Endothelial cell (in vitro differentiated cells): Measurements from ENCODE around the gene RASGRP1. TPM values are rescaled to one million over a fixed set of nuclear protein-coding genes. Genes with fewer than 3 reads are reported as not detected.

Experiments
- DNase-seq: peaks from one replicate; pipeline ENCODE4 v3.0.0; 2021; ENCODE audit warnings: low spot score
- H3K27ac Mint-ChIP-seq: one replicate; pipeline ENCODE4 v1.8.0; 2021; ENCODE audit warnings: mixed read lengths, inconsistent platforms; ENCODE audit not compliant: unreplicated experiment
- H3K27me3 Mint-ChIP-seq: one replicate; pipeline ENCODE4 v1.8.0; 2021; ENCODE audit warnings: mild to moderate bottlenecking, moderate library complexity, mixed read lengths, inconsistent platforms; ENCODE audit not compliant: unreplicated experiment
- H3K36me3 Mint-ChIP-seq: one replicate; pipeline ENCODE4 v1.8.0; 2021; ENCODE audit warnings: mild to moderate bottlenecking, low read depth, mixed read lengths, inconsistent platforms; ENCODE audit not compliant: unreplicated experiment
- H3K4me1 Mint-ChIP-seq: one replicate; pipeline ENCODE4 v1.8.0; 2021; ENCODE audit warnings: mild to moderate bottlenecking, mixed read lengths, inconsistent platforms; ENCODE audit not compliant: unreplicated experiment
- H3K4me3 Mint-ChIP-seq: one replicate; pipeline ENCODE4 v1.8.0; 2021; ENCODE audit warnings: mild to moderate bottlenecking, mixed read lengths, inconsistent platforms; ENCODE audit not compliant: unreplicated experiment
- H3K9me3 Mint-ChIP-seq: one replicate; pipeline ENCODE4 v1.8.0; 2021; ENCODE audit warnings: mixed read lengths, inconsistent platforms; ENCODE audit not compliant: unreplicated experiment
- CTCF ChIP-seq: fragments of 200-600 bp; sonication (generic); IDR thresholded peaks from one replicate; pipeline ENCODE4 v1.5.0; 2021; ENCODE audit warnings: antibody characterized with exemption; ENCODE audit not compliant: unreplicated experiment
- total RNA-seq: library from RNA; stranded (reverse); fragmentation: NEBNext Ultra II Directional; extraction: Animal tissue kit (Norgen Biotek cat#: 25700); gene quantifications from one replicate; pipeline ENCODE4 v1.2.1, GENCODE V29; 2021; ENCODE audit not compliant: unreplicated experiment

RASGRP1 gene
- total RNA-seq, 1 donor from 2014 or later: 0.49 TPM

- no peak overlapping the region for H3K4me3 Mint-ChIP-seq
- H3K9me3 Mint-ChIP-seq: no peaks in the 10 kb centered on the region
- H3K27me3 Mint-ChIP-seq: no peaks in the 10 kb centered on the region
- TF ChIP-seq CTCF: peak; percentile 60
- peaks cover 4% of the 10 kb centered on the region for H3K36me3 Mint-ChIP-seq
- H3K4me1 Mint-ChIP-seq: no peaks in the 10 kb centered on the region
- DNase-seq: peak; percentile 33
- no peak overlapping the region for H3K27ac Mint-ChIP-seq
These were observed 90.4 kb downstream of the RASGRP1 start for GRCh38 chr15:38474155-38474757.

GRCh38 chr15:38471974-38472373 is 92.6 kb downstream of the RASGRP1 start:
- Mint-ChIP-seq H3K27me3 (no peaks in the 10 kb centered on the region), H3K4me1 (no peaks in the 10 kb centered on the region), H3K4me3 (no peak overlapping the region), H3K36me3 (peaks cover 4% of the 10 kb centered on the region), H3K27ac (no peak overlapping the region), H3K9me3 (no peaks in the 10 kb centered on the region)
- no peak for DNase-seq
- TF ChIP-seq CTCF: no peak

- no peaks in the 10 kb centered on the region for H3K27me3 Mint-ChIP-seq
- H3K36me3 Mint-ChIP-seq: peaks cover 4% of the 10 kb centered on the region
- no peak overlapping the region for H3K27ac Mint-ChIP-seq
- H3K4me3 Mint-ChIP-seq: no peak overlapping the region
- TF ChIP-seq CTCF: no peak
- H3K4me1 Mint-ChIP-seq: no peaks in the 10 kb centered on the region
- no peak for DNase-seq
- H3K9me3 Mint-ChIP-seq: no peaks in the 10 kb centered on the region
These were observed 93.8 kb downstream of the RASGRP1 start for GRCh38 chr15:38470816-38471215.

- Mint-ChIP-seq H3K4me3 (no peak overlapping the region), H3K27ac (no peak overlapping the region), H3K4me1 (no peaks in the 10 kb centered on the region), H3K27me3 (no peaks in the 10 kb centered on the region), H3K36me3 (no peaks in the 10 kb centered on the region), H3K9me3 (no peaks in the 10 kb centered on the region)
- DNase-seq: no peak
- TF ChIP-seq CTCF: no peak
These were observed 99.9 kb downstream of the RASGRP1 start for GRCh38 chr15:38464675-38465074.

GRCh38 chr15:38463893-38464292 is 100.7 kb downstream of the RASGRP1 start:
- no peak for TF ChIP-seq CTCF
- no peaks in the 10 kb centered on the region for H3K4me1 Mint-ChIP-seq
- no peak overlapping the region for H3K4me3 Mint-ChIP-seq
- H3K27ac Mint-ChIP-seq: no peak overlapping the region
- H3K27me3 Mint-ChIP-seq: no peaks in the 10 kb centered on the region
- H3K9me3 Mint-ChIP-seq: no peaks in the 10 kb centered on the region
- H3K36me3 Mint-ChIP-seq: no peaks in the 10 kb centered on the region
- DNase-seq: no peak
